SH-SY5Y (cell line): ENCODE results near the gene NCF2.

Source experiments
- GATA2 ChIP-seq: IDR thresholded peaks from 2 replicates; pipeline ENCODE4 v1.6.1; 2011; ENCODE audit warnings: mild to moderate bottlenecking, low read depth, low read length
- GATA3 ChIP-seq: IDR thresholded peaks from 2 replicates; pipeline ENCODE4 v1.6.1; 2011; ENCODE audit warnings: low read depth, mild to moderate bottlenecking, low read length, moderate library complexity

GRCh38 chr1:183589384-183589783 is 875 bp downstream of the NCF2 start:
- no peak for TF ChIP-seq GATA2
- no peak for TF ChIP-seq GATA3
